Testis (tissue), 3 donors: Measurements from ENCODE around the gene DDX56. TPM values are rescaled to one million over a fixed set of nuclear protein-coding genes. Genes with fewer than 3 reads are reported as not detected.

Source experiments
- DNase-seq: peaks from one replicate; pipeline ENCODE4 v3.0.0-alpha.2; 2019
- H3K27ac ChIP-seq, 2 donors: fragments of 200-600 bp; sonication (generic); one replicate each; pipeline ENCODE4 v1.5.1; 2019
- H3K27me3 ChIP-seq: fragments of 200-600 bp; sonication (generic); one replicate; pipeline ENCODE4 v1.5.1; 2019
- H3K36me3 ChIP-seq: fragments of 200-600 bp; sonication (generic); one replicate; pipeline ENCODE4 v1.5.1; 2017; ENCODE audit warnings: low read depth; ENCODE audit errors: missing control alignments
- H3K4me1 ChIP-seq: fragments of 200-600 bp; sonication (generic); one replicate; pipeline ENCODE4 v1.5.1; 2019
- H3K4me3 ChIP-seq, 2 donors: fragments of 200-600 bp; sonication (generic); one replicate each; pipeline ENCODE4 v1.5.1; 2017 to 2019
- H3K9me3 ChIP-seq: fragments of 200-600 bp; sonication (generic); one replicate; pipeline ENCODE4 v1.5.1; 2017
- CTCF ChIP-seq, 3 experiments: fragments of 450-650 bp in 2 of 3; fragments of 200-600 bp in 1 of 3; sonication (generic) in 1 of 3; IDR thresholded peaks; one replicate each; pipeline ENCODE4 v1.5.1; 2016 to 2019; ENCODE audit warnings: antibody characterized with exemption in 3 of 3, mild to moderate bottlenecking in 2 of 3, moderate library complexity in 1 of 3
- POLR2A ChIP-seq: fragments of 450-650 bp; IDR thresholded peaks from one replicate; pipeline ENCODE4 v1.6.1; 2017; ENCODE audit warnings: antibody characterized with exemption, mild to moderate bottlenecking, moderate library complexity
- WGBS, 2 donors: methylation state at CpG; one replicate each; pipeline ENCODE4 v1.1.5; 2018; 5-methylcytosine and 5-hydroxymethylcytosine counted together
- intact Hi-C: fragments of 100-400 bp; cut with DNase I; formaldehyde crosslinking; loops from one replicate; pipeline ENCODE4 v1.15.1; 2023; ENCODE audit warnings: low total_unique reads
- polyA plus RNA-seq: library from polyadenylated mRNA; stranded (reverse); fragments of 350-450 nt; fragmentation: Illumina TruSeq; extraction: RNeasy Lipid Tissue Mini Kit (QIAGEN cat#74804); gene quantifications from one replicate; pipeline ENCODE4 v1.2.3, GENCODE V29; 2014; ENCODE audit warnings: low read depth, low replicate concordance; ENCODE audit not compliant: insufficient read depth
- total RNA-seq, 2 donors: library from RNA; depleted of rRNA; stranded (reverse); fragments of >200 nt; gene quantifications; one replicate each; pipeline ENCODE4 v1.2.3, GENCODE V29; 2016

Gene DDX56
- total and polyA plus RNA-seq, 3 donors from 2014 or later = 58.8 to 72.8 (median 68.8) TPM

DNA sequence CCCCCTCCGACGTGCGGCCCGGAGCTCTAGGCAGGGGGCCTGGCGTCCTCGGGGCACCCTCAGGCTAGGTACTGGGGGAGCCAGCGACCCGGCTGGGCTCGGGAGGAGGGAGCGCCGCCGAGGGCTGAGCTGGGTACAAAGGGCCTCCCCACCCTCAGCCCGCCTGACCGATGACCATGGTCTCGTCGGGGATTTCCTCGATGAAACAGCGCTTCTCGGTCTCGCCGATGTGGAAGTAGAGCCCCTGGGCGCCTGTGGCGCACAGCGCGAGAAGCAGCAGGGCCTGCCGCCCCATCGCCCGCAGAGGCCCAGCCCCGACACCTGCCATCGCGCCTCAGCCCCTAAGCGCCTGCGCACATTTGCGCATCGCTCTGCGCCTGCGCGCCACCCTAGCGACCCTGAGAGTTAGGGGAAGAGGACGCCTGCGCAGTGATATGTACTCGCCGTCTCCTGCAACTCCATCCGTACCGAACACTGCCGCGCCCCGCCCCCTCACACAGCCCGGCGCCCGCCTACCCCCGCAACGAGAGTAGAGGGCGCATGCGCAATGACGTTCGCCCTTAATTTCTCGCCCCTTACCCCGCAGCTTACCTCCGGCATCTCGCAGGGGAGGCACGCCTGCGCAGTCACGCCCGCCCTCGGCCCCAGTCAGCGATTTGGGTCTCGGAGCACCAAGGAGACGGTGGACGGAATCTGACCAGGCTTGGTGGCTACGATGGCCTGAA, 8.3 kb upstream of the DDX56 start, which contains the start of gene TMED4:
TMED4 (minus strand) TSS at position 353 of the 725 bp plus-strand sequence; CDS start at position 328, 25 bp downstream.
- intact Hi-C loops = loop anchor here (5.0 kb wide), 1 partner anchor 265 kb away; the partner anchor contains the start of gene H2AZ2
- H3K4me1 ChIP-seq = peaks cover 6% of the 10 kb centered on the region
- TF ChIP-seq POLR2A = peak; percentile 50
- peak in 1 of 3 experiments; percentile 9 for TF ChIP-seq CTCF (IDR thresholded peaks at IDR 0.05)
- H3K27ac ChIP-seq = peak within 1 kb of the TSS; percentile 98 to 99
- DNase-seq = peak; percentile 100
- peak within 1 kb of the TSS; percentile 84 to 98 for H3K4me3 ChIP-seq
- WGBS, 2 donors = 0 to 2% methylated on average over 19 to 65 of the region's 71 CpGs
- H3K9me3 ChIP-seq = no peaks in the 10 kb centered on the region
- no peaks in the 10 kb centered on the region for H3K36me3 ChIP-seq
- no peaks in the 10 kb centered on the region for H3K27me3 ChIP-seq

DNA sequence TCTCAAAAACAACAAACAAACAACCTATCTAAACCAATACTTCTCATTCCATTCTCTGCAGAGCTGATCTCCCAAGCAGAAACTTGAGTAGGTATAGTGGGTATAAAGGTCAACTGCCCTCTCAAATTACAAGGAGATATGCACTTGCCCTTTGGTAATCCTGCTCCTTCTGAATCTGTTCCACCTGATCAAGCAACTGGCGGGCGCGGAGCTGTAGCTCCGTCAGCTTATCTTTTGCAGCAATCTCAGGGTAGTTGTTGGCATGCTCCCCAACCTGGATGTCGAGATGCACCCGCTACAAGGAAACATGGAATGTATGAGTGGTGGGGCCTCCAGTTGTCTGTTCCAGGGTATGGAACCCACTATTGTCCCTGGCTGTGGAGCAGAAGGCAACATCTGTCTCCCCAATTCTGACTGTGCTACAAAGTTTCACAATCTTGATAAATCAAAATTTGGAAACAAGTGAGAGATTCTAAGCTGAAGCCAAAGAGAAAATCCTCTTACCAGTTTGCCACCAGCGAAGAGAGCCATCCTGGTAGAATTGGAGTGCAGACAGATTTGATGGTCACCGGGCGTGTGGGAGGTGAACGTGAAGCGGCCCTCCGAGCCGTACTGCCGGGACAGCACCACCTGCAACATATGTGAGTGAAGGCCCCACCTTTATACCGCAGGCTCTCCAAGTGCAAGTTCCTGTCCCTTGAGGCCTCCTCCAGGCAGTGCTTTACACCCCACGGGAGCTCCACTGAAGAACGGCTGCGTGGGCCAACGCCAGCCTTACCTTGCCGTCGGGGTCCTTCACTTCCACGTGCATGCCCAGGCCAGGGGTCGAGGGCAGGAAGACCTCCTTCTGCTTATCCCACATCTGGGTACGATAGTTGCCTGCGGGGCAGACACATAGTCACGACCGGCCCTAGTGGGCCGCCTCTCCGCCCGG, 7.5 kb upstream of the DDX56 start:
- H3K4me1 ChIP-seq = peaks cover 6% of the 10 kb centered on the region
- H3K27me3 ChIP-seq = no peaks in the 10 kb centered on the region
- peak; percentile 20 for DNase-seq
- intact Hi-C loops = loop anchor here (5.0 kb wide), 1 partner anchor 266 kb away; the partner anchor contains the start of gene H2AZ2
- no peaks in the 10 kb centered on the region for H3K9me3 ChIP-seq
- peak overlapping the region; percentile 98 to 99 for H3K27ac ChIP-seq
- peak overlapping the region; percentile 84 to 98 for H3K4me3 ChIP-seq
- no peak for TF ChIP-seq POLR2A
- TF ChIP-seq CTCF (IDR thresholded peaks at IDR 0.05) = no peak
- whole genome bisulfite sequencing, 2 donors = 11 to 23% methylated on average over 9 to 30 of the region's 30 CpGs
- H3K36me3 ChIP-seq = no peaks in the 10 kb centered on the region

DNA sequence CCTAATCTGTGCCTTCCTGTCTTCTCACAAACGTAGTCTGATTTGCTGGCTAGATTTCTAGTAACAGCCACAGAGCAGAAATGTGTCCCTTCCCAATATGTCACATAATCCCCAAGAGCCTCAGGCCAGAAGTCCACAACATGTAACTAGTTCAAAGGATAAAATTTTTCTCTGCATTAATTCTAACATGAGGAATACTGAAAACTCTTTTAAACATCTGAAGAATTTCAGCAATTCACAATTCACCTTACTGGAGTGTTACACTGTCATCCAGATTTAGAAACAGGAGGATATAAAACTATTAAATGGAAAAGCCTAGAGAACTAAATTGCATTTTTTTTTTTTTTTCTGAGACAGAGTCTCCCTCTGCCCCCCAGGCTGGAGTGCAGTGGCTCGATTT, 2.5 kb upstream of the DDX56 start:
- no peak overlapping the region for H3K4me3 ChIP-seq
- H3K27ac ChIP-seq = no peak overlapping the region
- TF ChIP-seq POLR2A (no peak), CTCF (IDR thresholded peaks at IDR 0.05) (no peak)
- no peak for DNase-seq
- no peaks in the 10 kb centered on the region for H3K27me3 ChIP-seq
- H3K9me3 ChIP-seq = no peaks in the 10 kb centered on the region
- peaks cover 23% of the 10 kb centered on the region for H3K4me1 ChIP-seq
- no peaks in the 10 kb centered on the region for H3K36me3 ChIP-seq
- intact Hi-C loops = no loop called here
- WGBS, 2 donors = 72 to 79% methylated on average over 2 of the region's 2 CpGs

DNA sequence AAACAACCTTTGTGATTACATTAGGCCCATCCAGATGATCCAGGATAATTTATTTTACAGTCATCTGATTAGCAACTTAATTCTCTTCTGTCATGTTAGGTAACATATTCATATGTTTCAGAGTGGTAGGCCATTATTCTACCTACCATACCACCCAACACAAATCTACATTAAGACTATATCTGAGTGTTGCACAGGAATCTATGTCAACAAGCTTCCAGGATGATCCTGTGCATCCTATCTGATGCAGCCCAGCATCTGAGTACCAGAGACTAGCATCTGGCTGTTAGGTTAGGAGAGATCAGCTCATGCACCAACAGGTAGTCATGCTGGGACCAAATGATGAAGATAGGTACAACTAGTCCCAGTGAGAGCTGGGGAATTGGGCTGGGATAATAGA, 1.3 kb upstream of the DDX56 start:
- TF ChIP-seq CTCF (IDR thresholded peaks at IDR 0.05) (no peak), POLR2A (no peak)
- no peak for DNase-seq
- H3K9me3 ChIP-seq = no peaks in the 10 kb centered on the region
- no peaks in the 10 kb centered on the region for H3K27me3 ChIP-seq
- H3K36me3 ChIP-seq = no peaks in the 10 kb centered on the region
- no peak overlapping the region for H3K27ac ChIP-seq
- H3K4me1 ChIP-seq = peaks cover 17% of the 10 kb centered on the region
- no peak overlapping the region for H3K4me3 ChIP-seq
- intact Hi-C loops = no loop called here
